Esophagus squamous epithelium (tissue), 4 donors: Measurements from ENCODE around the gene PPP1R9A.

ENCODE experiments used
- POLR2A ChIP-seq, 4 donors: fragments of 450-650 bp; IDR thresholded peaks; one replicate each; pipeline ENCODE4 v1.6.1; 2017; ENCODE audit warnings: antibody characterized with exemption in 4 of 4, mild to moderate bottlenecking in 4 of 4, moderate library complexity in 3 of 4
- TF ChIP-seq, protein P1 (sequence below), 6 experiments: fragments of 450-650 bp in 4 of 6; fragments of 200-600 bp in 2 of 6; sonication (generic) in 2 of 6; IDR thresholded peaks; one replicate each; pipeline ENCODE4 v1.5.1; 2016 to 2019; ENCODE audit warnings: antibody characterized with exemption in 6 of 6, mild to moderate bottlenecking in 4 of 6, moderate library complexity in 4 of 6

DNA sequence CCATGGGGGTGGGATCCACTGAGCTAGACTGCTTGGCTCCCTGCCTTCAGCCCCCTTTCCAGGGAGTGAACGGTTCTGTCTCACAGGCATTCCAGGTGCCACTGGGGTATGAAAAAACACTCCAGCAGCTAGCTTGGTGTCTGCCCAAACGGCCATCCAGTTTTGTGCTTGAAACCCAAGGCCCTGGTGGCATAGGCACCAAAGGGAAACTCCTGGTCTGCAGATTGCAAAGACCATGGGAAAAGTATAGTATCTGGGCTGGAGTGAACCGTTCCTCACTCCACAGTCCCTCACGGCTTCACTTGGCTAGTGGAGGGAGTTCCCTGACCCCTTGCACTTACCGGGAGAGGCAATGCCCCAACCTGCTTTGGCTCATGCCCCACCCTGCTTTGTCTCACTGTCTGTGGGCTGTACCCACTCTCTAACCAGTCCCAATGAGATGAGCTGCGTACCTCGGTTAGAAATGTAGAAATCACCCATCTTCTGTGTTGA, 62.7 kb downstream of the PPP1R9A start:
- TF ChIP-seq, protein P1, sequence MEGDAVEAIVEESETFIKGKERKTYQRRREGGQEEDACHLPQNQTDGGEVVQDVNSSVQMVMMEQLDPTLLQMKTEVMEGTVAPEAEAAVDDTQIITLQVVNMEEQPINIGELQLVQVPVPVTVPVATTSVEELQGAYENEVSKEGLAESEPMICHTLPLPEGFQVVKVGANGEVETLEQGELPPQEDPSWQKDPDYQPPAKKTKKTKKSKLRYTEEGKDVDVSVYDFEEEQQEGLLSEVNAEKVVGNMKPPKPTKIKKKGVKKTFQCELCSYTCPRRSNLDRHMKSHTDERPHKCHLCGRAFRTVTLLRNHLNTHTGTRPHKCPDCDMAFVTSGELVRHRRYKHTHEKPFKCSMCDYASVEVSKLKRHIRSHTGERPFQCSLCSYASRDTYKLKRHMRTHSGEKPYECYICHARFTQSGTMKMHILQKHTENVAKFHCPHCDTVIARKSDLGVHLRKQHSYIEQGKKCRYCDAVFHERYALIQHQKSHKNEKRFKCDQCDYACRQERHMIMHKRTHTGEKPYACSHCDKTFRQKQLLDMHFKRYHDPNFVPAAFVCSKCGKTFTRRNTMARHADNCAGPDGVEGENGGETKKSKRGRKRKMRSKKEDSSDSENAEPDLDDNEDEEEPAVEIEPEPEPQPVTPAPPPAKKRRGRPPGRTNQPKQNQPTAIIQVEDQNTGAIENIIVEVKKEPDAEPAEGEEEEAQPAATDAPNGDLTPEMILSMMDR (IDR thresholded peaks at IDR 0.05), result no peak
- no peak for TF ChIP-seq POLR2A (IDR thresholded peaks at IDR 0.05)
